ENCODE results near the gene ZCCHC24. TPM values are rescaled to one million over a fixed set of nuclear protein-coding genes. Genes with fewer than 3 reads are reported as not detected.
"Not testable (repeated sequence)": the region's sequence is repeated elsewhere in the genome, so short reads cannot be mapped to it uniquely, and the experiment has no call there.

Gene ZCCHC24
- total RNA-seq, 1 donor from 2014 or later: 34.7 TPM

DNA sequence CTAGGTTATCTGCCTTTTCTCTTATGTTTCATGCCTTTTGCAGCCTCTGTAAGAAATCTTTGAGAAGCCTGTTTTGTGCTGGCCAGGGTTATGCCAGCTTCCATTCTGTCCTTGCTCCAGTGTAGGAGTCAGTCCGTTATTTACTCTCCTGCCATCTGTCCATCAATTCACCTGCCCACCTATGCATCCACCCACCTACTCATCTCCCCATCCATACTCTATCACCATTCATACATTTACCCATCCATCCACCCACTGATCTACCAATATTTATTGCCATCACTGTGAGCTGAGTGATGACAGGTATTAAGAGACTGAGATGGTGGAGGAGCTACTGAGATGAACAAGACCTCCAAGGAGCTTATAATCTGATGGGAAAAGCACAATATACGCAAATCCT, 110.9 kb downstream of the ZCCHC24 start:
- TF ChIP-seq, protein P1, sequence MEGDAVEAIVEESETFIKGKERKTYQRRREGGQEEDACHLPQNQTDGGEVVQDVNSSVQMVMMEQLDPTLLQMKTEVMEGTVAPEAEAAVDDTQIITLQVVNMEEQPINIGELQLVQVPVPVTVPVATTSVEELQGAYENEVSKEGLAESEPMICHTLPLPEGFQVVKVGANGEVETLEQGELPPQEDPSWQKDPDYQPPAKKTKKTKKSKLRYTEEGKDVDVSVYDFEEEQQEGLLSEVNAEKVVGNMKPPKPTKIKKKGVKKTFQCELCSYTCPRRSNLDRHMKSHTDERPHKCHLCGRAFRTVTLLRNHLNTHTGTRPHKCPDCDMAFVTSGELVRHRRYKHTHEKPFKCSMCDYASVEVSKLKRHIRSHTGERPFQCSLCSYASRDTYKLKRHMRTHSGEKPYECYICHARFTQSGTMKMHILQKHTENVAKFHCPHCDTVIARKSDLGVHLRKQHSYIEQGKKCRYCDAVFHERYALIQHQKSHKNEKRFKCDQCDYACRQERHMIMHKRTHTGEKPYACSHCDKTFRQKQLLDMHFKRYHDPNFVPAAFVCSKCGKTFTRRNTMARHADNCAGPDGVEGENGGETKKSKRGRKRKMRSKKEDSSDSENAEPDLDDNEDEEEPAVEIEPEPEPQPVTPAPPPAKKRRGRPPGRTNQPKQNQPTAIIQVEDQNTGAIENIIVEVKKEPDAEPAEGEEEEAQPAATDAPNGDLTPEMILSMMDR (IDR thresholded peaks at IDR 0.05): no peak
- Histone ChIP-seq H3K27me3 (ENCODE audit: low read depth) (no peaks in the 10 kb centered on the region), H3K4me1 (no peaks in the 10 kb centered on the region), H3K4me3 (no peak overlapping the region), H3K27ac (no peak overlapping the region), H3K36me3 (no peaks in the 10 kb centered on the region), H3K9me3 (no peaks in the 10 kb centered on the region)
- intact Hi-C loops (cut with DNase I): no loop called here
- ATAC-seq (no peak), DNase-seq (no peak)

DNA sequence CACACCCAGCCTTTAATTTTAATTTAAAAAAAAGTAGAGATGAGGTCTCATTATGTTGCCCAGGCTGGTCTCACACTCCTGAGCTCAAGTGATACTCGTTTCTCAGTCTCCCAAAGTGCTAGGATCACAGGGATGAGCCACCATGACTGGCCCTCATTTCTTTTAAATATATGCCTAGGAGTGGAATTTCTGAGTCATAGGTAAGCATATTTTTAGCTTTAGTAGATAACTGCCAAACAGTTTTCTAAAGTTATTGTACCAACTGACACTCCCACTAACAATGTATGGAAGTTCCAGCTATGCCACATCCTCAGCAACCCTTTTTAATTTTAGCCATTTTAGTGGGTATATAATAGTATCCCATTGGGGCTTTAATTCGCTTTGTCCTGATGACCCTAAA, 111.9 kb downstream of the ZCCHC24 start:
- intact Hi-C loops (cut with DNase I): no loop called here

DNA sequence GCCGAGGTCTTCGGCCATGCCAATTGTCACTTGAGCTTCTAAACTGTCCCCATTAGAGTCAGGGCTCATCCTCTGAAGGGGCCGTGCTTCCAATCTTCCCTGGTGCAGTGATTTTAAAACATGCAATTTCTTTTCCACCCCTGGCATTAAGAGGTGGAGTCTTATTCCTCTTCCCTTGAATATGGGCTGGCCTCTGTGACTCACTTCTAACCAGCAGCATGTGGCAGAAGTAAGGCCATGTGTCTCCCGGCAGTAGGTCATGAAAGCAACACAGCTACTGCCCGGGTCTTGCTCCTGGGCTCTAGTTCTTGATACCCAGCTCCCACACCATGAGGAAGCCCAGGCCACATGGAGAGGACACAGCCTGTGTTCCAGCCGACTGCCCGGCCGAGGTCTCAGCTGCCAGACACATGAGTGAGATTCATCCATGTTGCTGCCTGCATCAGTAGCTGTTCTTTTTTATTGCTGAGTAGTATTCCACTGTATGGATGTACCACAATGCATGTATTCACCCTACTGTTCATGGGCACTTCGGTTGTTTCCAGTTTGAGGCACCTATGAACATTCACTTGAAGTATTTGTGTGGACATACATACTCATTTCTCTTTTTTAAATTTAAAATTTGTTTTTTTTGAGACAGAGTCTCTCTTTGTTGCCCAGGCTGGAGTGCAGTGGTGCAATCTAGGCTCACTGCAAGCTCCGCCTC, 112.7 kb downstream of the ZCCHC24 start:
- H3K36me3 ChIP-seq; H3K27me3 ChIP-seq (ENCODE audit: low read depth); DNase-seq; H3K9me3 ChIP-seq; H3K4me3 ChIP-seq; H3K4me1 ChIP-seq; ATAC-seq; intact Hi-C loops (cut with DNase I); H3K27ac ChIP-seq: not testable (repeated sequence)

More for the DNA sequence above, 111.9 kb downstream of the ZCCHC24 start:
- Histone ChIP-seq H3K4me3 (no peak overlapping the region), H3K27me3 (ENCODE audit: low read depth) (no peaks in the 10 kb centered on the region), H3K4me1 (no peaks in the 10 kb centered on the region), H3K27ac (no peak overlapping the region), H3K9me3 (no peaks in the 10 kb centered on the region), H3K36me3 (no peaks in the 10 kb centered on the region)
- TF ChIP-seq, protein P1 (IDR thresholded peaks at IDR 0.05): no peak
- DNase-seq (no peak), ATAC-seq (no peak)

Other genes with a start within 250 kb of the ZCCHC24 start
- gene PPIF, start 98.2 kb downstream of the ZCCHC24 start, total RNA-seq: 28.5 TPM
- not detected for gene EIF5AL1, start 66.9 kb upstream of the ZCCHC24 start, total RNA-seq
- 14,717 TPM for gene SFTPA2, start 114.8 kb upstream of the ZCCHC24 start, total RNA-seq
- 10,352 TPM for gene SFTPA1, start 165.3 kb upstream of the ZCCHC24 start, total RNA-seq